Activated CD4-positive, alpha-beta T cell treated with anti-CD3 and anti-CD28 coated beads for 48 hours (primary cell): Measurements from ENCODE around the gene MYO1D.
"Not testable (repeated sequence)": the region's sequence is repeated elsewhere in the genome, so short reads cannot be mapped to it uniquely, and the experiment has no call there.

ENCODE experiments used
- DNase-seq: peaks from one replicate; pipeline ENCODE4 v3.0.0-alpha.2; 2020

The MYO1D gene

DNA sequence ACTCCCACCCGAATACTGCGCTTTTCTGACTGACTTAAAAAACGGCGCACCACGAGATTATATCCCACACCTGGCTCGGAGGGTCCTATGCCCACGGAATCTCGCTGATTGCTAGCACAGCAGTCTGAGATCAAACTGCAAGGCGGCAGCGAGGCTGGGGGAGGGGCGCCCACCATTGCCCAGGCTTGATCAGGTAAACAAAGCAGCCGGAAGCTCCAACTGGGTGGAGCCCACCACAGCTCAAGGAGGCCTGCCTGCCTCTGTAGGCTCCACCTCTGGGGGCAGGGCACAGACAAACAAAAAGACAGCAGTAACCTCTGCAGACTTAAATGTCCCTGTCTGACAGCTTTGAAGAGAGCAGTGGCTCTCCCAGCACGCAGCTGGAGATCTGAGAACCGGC is 10.5 kb upstream of the MYO1D start:
- not testable (repeated sequence) for DNase-seq

DNA sequence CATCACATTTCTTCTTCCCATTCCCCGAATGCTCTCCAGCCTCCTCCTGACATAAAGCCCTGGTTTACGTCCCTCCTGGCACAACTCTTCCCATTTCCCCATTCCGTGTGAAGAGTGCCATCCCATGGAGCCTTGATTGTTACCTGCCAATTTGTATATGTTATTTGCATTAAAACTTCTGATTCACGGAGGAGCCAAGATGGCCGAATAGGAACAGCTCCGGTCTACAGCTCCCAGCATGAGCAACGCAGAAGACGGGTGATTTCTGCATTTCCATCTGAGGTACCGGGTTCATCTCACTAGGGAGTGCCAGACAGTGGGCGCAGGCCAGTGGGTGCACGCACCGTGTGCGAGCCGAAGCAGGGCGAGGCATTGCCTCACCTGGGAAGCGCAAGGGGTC is 10.0 kb upstream of the MYO1D start:
- not testable (repeated sequence) for DNase-seq

DNA sequence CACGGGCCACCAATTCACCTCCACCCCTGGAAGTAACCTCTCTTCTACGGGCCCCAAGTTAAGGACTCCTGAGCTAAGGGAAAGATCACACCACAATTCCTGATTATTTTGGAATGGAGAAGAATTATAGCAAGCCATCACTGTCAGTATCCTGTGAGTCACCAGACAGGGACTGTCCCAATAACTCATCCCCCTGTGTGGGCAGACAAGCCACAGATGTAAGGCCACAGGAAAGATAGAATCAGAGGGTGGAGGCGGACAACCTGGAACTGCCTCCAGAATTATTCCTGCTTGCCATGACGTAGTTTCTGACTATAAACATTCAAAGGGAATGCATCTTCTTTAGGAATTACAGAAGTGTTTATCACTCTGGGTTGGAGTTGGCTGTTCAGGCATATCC is 5.8 kb upstream of the MYO1D start:
- DNase-seq, result peak; percentile 52

DNA sequence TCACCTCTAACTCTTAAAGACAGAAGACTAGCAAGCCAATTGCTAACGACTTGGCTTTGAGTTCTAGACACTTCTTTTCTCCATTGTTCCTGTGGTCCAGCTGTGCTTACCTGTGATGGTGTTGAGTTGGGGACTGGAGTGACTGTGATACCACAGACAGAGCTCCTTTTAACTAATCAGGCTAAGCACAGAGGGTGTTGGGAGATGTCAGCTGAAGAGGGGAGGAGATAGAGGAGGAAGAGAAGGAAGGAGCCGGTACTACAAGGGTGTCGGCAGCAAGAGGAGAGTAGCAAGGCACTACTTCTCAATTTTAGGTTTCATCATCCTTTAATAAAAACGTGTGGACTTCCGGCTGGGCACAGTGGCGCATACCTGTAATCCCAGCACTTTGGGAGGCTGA is 5.1 kb upstream of the MYO1D start:
- DNase-seq, result no peak

DNA sequence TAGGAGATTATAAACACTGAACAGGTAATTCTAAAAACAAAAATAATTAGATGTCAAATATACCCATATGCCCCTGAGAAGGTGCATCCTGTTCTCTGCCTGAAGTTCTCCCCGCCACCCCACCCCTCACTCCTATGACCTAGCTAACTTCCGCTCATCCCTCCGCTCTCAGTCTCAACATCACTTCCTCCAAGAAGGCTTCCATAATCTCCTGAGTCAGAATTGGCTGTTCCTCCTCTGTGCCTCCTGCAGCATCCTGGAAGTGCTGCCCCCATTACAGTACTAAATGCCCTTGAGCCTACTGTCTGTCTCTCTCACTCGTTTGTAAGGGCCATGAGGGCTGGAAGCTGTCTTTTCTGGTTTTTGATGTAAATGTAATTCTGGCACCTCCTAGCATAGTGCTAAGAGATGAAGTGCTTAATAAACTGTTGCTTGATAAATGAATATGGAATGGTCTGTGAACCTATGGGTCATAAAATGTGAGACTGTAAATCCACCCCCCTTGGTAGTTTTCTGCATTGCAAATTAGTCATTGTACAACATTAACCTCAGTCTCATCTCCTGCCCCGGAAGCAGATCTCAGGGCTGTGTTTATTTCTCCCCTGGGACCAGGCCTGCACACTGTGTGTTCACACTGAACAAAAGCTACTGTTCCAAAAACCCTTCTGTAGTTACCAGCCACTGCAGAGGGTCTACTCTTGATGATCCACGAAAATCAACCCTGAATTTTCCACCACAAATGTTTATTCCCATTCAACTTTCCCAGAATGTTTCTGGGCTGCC is 3.9 kb upstream of the MYO1D start:
- no peak for DNase-seq

DNA sequence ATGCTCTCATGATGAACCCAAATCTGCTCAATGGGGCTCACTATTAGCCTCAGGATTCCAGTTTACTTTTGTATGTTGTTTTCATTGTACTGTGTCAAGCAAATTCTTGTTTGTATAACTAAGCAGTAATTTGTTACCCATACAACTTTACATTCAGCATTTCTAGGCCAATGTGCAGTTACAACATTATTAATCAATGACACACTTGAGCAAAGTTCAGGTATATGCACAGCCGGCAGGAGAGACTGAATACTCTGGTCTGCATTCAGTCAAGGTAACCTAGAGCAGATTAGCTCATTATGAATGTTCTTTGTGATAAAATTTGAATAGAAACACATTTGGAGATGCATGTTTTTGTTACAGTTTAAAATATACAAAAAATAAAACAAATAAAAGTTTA is 2.2 kb upstream of the MYO1D start:
- no peak for DNase-seq

DNA sequence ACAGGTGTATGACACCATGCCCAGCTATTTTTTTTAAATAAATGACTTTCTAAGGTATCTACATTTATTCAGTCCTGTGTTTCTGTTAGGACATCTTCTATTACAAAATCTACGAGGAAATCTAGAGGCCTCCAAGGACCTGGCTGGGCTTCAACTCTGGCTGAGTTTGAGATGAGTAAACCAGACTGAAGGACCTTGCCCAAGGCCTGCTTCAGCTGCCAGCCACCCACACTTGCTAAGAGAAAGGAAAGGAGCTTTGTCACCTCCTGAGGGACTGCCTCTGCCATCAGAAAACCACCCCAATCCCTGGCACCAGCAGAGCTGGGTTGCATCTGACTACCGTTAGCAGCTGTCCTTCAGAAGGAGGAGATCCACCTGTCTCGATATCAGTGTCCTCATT is 1.3 kb upstream of the MYO1D start:
- no peak for DNase-seq

DNA sequence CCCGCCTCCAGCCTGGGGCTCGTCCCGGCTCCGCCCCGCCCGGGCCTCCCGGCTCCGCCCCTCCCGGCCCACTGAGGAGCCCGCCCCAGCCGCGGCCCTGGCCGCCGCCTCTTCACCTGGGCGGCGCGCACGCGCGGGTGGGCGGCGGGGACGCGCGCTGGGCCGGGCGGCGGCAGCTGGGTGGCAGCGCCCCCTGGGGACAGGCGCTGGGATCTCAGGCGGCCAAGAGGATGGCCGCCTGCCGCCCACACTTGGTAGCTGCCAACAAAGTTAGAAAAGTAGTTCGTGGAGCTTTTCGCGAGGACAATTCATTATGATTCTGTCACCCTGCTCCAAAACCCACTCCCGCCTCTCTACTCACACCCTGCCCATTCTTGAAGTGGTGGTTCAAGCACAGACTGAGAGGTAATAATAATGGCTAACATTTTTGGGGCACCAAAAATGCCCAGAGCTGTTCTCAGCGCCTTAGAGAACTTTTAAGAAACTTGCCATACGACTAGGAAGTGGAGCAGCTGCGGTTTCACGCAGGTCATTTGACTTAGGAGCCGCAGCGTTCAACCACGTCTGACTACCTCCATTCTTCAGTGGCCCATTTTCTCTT is 340 bp upstream of the MYO1D start:
- DNase-seq, result peak; percentile 92

DNA sequence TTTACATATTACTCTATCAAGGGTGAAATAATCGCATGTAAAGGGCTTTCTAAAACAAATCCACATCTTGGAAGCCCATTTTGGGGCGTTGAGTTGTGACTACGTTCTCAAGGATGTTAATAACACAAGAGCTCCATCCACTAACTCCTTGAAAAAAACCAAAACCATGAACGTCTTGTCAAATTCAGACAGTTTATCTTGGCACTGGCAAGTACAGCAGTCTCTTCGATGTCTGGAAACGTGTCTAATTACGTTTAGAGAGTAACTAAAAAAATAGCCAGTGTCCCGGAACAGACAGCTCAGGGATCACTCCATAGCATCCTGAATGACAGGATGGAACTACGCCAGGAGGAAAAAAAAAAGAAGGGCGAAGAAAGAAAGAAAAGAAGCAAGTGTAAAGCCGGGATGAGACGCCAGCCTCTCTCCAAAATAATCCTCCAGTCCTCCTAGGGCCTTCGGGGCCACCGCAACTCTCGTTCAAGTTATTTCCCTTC is 954 bp downstream of the MYO1D start:
- no peak for DNase-seq

DNA sequence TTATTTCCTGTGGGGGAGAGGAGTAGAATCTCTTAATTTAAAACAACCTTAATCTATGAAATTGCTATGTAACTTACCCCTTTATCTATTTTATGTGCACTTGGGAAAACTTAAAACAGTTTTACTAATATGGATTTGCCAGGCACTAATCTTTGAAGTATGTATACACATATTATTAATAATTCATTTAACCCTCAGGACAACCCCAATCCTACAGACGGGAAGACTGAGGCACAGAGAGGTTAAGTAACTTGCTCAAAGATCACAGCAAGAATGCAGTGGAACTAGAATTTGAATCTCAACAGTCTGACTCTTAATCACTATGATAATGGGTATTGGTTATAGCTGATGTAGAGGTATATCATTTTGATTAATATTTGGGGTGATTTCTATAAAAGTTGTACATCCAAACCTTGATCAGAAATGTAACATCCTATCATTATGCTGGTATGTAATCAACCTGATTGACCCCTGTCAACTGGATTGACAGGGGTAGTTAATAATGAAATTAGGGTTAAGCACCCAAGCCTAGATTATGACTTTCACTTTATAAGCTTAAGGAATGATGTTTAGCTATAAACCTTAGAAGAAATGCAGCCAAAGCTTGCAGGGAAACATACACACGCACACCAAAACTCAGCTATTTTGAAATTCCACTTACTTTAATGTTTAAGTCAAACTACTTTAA is 1.6 kb downstream of the MYO1D start:
- DNase-seq, result no peak

DNA sequence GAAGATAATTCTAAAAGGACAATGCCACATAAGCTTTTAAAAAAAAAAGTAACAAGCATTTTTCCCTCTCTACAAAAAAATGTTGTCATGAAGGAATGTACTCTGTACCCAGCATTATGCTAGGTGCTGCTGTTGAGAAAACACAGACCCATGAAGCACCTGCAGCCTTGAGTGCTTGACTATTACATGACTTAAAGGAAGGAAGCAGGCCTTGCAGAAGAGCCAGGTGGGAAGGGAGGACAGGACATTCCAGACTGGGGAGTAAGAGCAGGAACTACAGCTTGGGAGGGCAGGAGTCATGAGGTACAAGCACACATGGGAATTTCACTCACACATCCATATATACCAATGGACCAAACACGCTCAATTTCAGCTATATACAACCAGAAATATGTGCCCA is 3.8 kb downstream of the MYO1D start:
- no peak for DNase-seq

DNA sequence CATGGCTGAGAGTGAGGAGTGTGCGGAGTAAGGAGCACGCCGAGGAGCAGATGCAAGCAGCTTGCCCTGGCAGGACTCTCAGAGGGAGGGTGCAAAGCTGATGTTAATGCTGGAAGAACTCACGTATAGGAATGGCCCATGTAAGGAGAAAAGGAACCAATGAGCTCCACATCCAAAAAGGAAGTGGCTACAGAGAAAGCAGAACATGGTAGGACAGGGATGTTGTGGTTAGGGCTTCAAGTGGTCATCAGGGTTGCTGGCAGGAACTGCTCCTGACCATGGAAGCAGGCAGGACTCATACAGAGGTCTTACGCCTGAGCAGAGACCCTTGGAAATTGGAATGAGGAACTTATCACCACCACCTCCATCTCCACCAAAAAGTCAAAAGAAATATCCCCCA is 5.2 kb downstream of the MYO1D start:
- DNase-seq, result no peak

DNA sequence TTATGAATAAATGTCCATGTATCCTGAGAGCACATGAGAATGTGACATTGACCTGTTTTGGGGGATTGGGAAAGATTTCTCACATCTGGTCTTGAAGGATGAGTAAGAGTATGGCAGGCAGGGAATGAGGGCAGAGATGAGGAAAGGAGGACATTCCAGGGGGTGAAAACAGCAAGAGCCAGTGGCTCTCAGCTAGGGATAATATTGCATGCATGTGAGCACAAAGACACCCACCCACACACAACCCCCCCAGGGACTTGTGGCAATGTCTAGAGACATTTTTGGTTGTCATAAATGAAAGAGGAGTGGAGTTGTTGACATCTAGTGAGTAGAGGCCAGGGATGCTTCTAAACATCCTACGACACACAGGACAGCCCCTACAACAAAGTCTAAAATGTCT is 6.0 kb downstream of the MYO1D start:
- DNase-seq, result no peak

DNA sequence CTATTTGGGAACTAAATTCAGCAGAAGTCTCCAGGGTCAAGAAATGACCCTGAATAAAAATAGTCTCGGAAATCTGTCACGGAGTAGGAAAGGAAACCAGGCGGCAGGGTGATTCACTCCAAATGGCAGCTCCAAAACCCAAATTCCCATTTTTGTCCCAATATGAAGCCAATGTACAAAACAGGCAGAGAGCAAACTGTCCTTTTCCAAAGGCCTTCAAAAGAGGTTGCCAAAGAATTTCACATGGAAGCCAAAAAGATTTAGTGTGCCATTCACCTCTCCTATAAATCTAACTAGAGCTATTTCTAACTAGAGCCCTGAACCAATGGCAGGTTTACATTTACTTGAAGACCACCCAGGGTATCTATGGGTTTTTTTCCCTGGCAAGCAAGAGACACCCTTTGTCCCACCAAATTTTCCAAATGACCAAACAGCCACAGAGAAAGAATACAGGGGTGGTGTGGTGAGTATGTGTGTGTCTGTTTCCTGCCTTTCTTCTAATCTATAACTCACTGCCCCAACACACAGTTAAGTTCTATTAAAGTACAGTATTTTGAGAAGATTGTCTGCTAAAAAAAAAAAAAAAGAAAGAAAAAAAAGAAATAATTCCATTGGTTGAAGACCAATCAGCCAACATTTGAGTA is 6.8 kb downstream of the MYO1D start:
- no peak for DNase-seq

DNA sequence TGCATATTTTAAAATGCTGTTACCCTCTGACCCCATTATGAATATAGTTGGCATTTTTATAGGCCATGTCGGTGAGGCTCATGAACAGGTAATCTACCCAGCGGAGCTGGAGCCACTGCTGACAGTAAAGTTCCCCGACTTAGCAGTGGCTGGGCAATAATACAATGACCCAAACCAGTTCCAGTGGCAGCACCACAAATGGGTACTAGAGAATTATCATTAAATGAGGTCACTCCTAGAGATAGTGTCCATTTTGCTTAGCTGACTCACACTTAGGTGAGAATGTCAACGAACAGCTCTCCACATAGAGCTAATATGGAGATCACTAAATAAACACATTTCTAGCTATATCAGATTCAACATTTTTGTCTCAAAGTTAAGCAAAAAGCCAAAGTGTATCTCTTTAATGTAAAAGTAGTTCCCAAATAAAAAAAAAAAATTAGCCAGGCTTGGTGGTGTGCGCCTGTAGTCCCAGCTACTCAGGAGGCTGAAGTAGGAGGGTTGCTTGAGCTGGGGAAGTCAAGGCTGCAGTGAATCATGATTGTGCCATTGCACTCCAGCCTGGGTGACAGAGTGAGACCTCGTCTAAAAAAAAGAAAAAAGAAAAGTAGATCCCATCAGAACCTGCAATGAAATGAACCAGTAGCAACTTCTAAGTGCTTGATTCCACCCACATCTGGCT is 7.4 kb downstream of the MYO1D start:
- no peak for DNase-seq

DNA sequence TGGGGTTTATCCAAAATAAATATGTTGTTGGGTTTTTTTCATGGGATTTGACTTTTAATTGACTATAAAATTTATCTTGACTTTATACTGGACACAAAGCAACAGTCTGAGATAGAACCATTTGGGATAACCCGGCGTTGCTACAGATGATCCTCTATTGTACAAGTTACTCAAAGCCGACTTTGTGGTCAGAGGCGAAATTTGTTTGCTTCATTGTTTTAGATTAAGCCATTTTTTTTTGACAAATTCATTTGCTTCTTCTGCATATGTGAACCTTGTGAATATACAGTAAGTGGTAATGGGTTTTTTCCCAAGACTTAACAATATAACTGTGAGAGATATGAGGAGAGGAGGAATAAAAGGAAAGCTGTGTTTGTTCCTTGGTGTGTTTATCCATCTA is 11.8 kb downstream of the MYO1D start:
- no peak for DNase-seq

DNA sequence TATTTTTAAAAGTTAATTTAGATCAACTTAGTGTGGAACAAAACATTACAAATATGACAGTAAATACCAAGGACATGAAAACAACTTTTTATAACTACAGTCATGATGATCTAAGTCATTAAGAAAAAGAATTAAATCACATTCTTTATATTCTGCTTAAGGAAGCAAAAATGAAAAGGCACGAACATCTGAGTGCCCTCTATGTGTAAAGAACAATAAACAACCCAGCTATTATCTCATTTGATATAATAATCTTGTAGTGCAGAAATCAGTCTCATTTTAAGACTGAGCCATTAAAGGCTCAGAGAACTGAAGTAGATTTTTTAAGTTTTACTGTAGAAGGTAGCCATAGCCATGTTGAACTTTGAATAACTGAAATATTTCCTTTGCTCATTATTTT is 13.4 kb downstream of the MYO1D start:
- no peak for DNase-seq

DNA sequence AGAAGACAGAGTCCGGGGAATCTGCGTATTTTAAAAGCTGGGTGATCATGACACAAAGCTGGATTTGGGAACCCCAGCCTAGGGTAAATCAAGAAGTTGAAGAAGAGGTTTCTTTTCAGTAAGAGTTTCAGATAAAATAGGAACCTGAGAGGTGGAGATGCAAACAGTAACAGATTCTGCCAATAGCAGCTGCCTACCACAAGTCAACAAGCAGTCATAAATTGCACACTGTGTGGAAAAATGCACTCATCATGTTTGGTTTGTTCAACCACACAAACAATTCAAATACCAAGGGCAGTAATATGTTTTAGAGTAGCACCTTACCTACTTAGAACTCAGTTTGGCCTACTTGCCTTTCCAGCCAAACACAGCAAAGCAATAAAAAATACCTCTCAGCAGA is 14.0 kb downstream of the MYO1D start:
- DNase-seq, result no peak

DNA sequence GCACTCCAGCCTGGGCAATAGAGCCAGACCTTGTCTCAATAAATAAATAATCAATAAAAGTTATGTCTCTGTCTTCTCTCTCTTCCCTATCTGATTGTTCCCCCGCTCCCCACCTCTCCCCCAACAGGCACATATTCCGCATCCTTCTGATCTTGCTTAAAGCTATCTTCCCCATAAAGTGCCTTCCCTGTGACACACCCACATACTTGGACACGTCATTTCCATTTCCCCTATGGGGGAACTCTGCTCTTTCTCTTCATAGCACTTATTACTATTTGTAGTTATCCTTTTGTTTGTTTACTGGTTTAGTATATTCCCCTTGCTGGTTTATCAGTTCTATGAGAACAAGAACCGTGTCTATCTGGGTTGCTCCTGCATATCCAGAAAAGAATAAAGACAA is 14.9 kb downstream of the MYO1D start:
- no peak for DNase-seq

DNA sequence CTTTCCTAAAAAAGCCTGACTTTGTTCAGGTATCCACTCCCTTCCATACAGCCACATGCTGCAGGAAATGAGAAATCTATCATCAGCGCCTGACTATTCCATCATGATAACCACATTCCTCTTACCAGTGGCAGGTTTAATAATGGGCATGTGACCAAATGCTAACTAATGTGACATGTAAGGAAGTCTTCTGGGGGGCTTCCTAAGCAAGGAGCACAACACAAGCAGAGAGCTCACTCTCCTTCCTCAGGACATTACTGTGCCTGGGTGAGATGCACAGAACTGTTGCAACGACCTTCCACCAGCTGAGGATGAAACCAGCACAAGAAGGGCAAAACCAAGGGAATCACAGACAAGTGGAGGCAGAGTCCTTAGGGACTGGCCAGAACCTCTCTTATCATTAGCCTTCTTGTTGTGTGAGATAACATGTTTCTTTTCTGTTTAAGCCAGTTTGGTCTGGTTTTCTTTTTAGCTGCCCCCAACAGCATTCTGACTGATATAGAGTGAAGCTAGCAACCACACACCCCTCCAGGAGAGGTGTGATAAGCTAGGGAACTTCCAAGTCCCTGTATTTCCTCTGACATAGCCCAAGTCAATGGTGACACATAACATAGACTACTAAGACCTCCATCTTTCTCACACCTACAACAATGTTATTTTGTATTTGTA is 16.9 kb downstream of the MYO1D start:
- no peak for DNase-seq

DNA sequence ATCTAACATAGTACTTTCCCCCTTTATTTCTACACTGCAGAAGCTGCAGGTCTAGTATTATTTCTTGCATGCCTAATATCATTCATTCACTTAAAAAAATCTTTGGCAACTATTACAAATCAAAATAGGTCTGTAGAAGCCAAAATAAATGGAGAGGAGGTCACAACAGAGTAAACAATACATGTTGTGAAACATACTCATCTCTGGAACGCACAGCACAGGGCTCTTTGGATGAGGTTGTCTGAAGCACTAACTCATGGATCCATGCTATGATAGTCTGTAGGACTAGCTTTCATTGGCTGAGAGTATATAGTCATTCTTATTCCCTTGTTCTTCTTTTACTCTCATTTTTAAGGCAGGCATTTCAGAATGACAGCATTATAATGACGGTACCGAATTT is 21.3 kb downstream of the MYO1D start:
- no peak for DNase-seq

DNA sequence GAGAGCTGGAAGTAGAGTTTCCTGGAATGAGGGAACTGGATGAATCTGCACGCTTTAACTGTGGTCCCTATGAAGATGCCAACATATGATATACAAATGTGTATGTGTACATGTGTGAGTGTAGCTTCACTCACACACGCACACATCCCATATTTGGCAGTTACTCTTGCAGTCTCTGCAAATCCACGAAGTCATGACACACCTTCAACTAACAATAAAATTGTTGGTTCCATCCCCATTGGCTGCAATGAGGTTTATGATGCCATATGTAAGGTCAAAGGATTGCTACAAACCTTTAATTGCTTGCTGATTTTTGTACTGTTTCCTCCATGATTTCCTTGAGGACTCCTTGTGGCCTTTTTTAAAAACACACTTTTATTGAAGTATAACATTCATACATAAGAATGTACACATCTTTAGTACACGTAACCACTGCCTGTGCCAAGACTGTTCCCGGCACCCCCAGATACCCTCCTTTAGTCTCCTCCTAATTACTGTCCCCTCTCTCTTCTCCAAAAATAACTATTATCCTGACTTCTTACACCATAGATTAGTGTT is 22.0 kb downstream of the MYO1D start:
- DNase-seq, result no peak
